ENCODE results near the gene DLL3. TPM values are rescaled to one million over a fixed set of nuclear protein-coding genes. Genes with fewer than 3 reads are reported as not detected.

DLL3 gene
- total and polyA plus RNA-seq, 9 of the 15 experiments (the other 6 are each of a cell fraction or from before 2014, with no cell fraction given), result 0.80 to 6.3 (median 1.2) TPM

DNA sequence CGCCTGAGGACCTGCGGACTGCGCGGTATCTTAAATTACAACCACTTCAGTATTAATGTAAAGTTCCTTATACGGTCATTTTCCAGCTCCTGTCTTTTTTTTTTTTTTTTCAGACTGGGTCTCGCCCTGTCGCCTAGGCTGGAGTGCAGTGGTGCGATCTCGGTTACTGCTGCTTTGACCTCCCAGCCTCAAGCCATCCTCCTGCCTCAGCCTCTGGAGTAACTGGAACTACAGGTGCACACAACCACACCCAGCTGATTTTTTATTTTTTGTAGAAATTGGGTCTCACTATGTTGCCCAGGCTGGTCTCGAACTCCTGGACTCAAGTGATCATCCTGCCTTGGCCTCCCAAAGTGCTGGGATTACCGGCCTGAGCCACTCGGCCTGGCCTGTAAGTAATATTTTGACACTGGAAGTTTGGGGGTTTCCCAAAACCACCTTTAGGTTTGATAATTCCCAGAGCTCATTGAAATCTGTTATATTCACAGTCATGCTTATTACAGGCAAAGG, 34.3 kb downstream of the DLL3 start:
- peak overlapping the region; percentile 51; the same call in 1 of the 2 replicates for H2AFZ ChIP-seq (ENCODE audit: low read depth, low read length)
- BruUV-seq (replicated peaks), result no TSS peak

More for the DNA sequence above, 34.3 kb downstream of the DLL3 start:
- Histone ChIP-seq H3K9me3 (replicated peaks; ENCODE audit: control insufficient read depth, insufficient read depth, low read depth, low read length) (no peaks in the 10 kb centered on the region), H3K9ac (ENCODE audit: insufficient read depth in 1 of 2, low read depth in 2 of 2, low read length in 2 of 2) (no peak overlapping the region), H4K20me1 (replicated peaks; ENCODE audit: control insufficient read depth, insufficient read depth, low read length) (no peaks in the 10 kb centered on the region), H3K9me1 (ENCODE audit: control insufficient read depth, insufficient read depth, low read length) (no peaks in the 10 kb centered on the region), H3K4me1 (replicated peaks in 1 of 2; ENCODE audit: control insufficient read depth in 2 of 2, insufficient read depth in 2 of 2, low read length in 2 of 2) (peaks cover 3 to 6% of the 10 kb centered on the region in 2 experiments; a peak in 2 of 5 replicates), H3K27me3 (ENCODE audit: control insufficient read depth in 2 of 2, insufficient read depth in 2 of 2, low read length in 2 of 2) (no peaks in the 10 kb centered on the region), H3K79me2 (ENCODE audit: control insufficient read depth, insufficient read depth, low read length) (peaks cover 16% of the 10 kb centered on the region), H3K27ac (ENCODE audit: extremely low read depth, low read depth, low read length) (no peak overlapping the region), H3K4me2 (ENCODE audit: insufficient read depth, low read length) (0 out of 2 replicates have a peak overlapping the region, but pooled peaks have one; percentile 96), H3K4me3 (peak overlapping the region; percentile 72; the same call in 1 of the 2 replicates), H3K36me3 (ENCODE audit: control insufficient read depth, insufficient read depth, low read length) (0 out of 3 replicates have a peak, but pooled peaks cover under 1% of the 10 kb centered on the region)
- ATAC-seq (no peak), DNase-seq (ENCODE audit: extremely low read depth in 1 of 4, low spot score in 3 of 4) (no peak), FAIRE-seq (no peak)
- TF ChIP-seq CHD1 (IDR thresholded peaks at IDR 0.05; ENCODE audit: low read length) (no peak), CC2D1A (IDR thresholded peaks at IDR 0.05) (peak; percentile 1; the same call in 1 of the 2 replicates), HMGN3 (IDR thresholded peaks at IDR 0.05; ENCODE audit: borderline replicate concordance, extremely low read depth, insufficient read length, low read depth, low read length) (no peak), FOXK2 (conservative IDR thresholded peaks at IDR 0.05 in 1 of 2, IDR thresholded peaks at IDR 0.05 in 1 of 2; ENCODE audit: low read depth in 2 of 2) (peak in 1 of 2 experiments; percentile 25; a peak in 1 of 4 replicates), ARNT (IDR thresholded peaks at IDR 0.05) (peak in 1 of 2 experiments; percentile 24; a peak in 1 of 4 replicates), YBX1 (IDR thresholded peaks at IDR 0.05) (no peak), EP300 (IDR thresholded peaks at IDR 0.05; ENCODE audit: low read length) (0 out of 2 replicates have a peak, but pooled peaks have one; percentile 2), ARID2 (IDR thresholded peaks at IDR 0.05) (0 out of 2 replicates have a peak, but pooled peaks have one; percentile 15)
- TF ChIP-seq, protein P1, sequence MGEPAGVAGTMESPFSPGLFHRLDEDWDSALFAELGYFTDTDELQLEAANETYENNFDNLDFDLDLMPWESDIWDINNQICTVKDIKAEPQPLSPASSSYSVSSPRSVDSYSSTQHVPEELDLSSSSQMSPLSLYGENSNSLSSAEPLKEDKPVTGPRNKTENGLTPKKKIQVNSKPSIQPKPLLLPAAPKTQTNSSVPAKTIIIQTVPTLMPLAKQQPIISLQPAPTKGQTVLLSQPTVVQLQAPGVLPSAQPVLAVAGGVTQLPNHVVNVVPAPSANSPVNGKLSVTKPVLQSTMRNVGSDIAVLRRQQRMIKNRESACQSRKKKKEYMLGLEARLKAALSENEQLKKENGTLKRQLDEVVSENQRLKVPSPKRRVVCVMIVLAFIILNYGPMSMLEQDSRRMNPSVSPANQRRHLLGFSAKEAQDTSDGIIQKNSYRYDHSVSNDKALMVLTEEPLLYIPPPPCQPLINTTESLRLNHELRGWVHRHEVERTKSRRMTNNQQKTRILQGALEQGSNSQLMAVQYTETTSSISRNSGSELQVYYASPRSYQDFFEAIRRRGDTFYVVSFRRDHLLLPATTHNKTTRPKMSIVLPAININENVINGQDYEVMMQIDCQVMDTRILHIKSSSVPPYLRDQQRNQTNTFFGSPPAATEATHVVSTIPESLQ (CRISPR knock-in tag; IDR thresholded peaks at IDR 0.05), result 0 out of 2 replicates have a peak, but pooled peaks have one; percentile 37
- TF ChIP-seq, protein P2, sequence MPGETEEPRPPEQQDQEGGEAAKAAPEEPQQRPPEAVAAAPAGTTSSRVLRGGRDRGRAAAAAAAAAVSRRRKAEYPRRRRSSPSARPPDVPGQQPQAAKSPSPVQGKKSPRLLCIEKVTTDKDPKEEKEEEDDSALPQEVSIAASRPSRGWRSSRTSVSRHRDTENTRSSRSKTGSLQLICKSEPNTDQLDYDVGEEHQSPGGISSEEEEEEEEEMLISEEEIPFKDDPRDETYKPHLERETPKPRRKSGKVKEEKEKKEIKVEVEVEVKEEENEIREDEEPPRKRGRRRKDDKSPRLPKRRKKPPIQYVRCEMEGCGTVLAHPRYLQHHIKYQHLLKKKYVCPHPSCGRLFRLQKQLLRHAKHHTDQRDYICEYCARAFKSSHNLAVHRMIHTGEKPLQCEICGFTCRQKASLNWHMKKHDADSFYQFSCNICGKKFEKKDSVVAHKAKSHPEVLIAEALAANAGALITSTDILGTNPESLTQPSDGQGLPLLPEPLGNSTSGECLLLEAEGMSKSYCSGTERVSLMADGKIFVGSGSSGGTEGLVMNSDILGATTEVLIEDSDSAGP (CRISPR knock-in tag; IDR thresholded peaks at IDR 0.05), result no peak
- TF ChIP-seq, protein P3, sequence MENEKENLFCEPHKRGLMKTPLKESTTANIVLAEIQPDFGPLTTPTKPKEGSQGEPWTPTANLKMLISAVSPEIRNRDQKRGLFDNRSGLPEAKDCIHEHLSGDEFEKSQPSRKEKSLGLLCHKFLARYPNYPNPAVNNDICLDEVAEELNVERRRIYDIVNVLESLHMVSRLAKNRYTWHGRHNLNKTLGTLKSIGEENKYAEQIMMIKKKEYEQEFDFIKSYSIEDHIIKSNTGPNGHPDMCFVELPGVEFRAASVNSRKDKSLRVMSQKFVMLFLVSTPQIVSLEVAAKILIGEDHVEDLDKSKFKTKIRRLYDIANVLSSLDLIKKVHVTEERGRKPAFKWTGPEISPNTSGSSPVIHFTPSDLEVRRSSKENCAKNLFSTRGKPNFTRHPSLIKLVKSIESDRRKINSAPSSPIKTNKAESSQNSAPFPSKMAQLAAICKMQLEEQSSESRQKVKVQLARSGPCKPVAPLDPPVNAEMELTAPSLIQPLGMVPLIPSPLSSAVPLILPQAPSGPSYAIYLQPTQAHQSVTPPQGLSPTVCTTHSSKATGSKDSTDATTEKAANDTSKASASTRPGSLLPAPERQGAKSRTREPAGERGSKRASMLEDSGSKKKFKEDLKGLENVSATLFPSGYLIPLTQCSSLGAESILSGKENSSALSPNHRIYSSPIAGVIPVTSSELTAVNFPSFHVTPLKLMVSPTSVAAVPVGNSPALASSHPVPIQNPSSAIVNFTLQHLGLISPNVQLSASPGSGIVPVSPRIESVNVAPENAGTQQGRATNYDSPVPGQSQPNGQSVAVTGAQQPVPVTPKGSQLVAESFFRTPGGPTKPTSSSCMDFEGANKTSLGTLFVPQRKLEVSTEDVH (IDR thresholded peaks at IDR 0.05; ENCODE audit: low read depth, partially characterized antibody), result peak; percentile 32
- intact Hi-C loops (cut with micrococcal nuclease) (loop anchor here (2.0 kb wide), 1 partner anchor 58 kb away; no protein-coding TSS in a partner anchor), in situ Hi-C loops (cut with MboI) (no loop called here)
- ChIA-PET POLR2A (interaction anchor here (0.6 to 1.9 kb wide), 5 partner anchors 26 to 1660 kb away, joined by 3 to 13 read pairs (median 3); partner anchors contain the start of gene RPS16), CTCF (ENCODE audit: low intra/inter-chr PET ratio) (interaction anchor here (1.7 to 2.1 kb wide), 2 partner anchors 35 to 59 kb away, joined by 11 to 12 read pairs; no protein-coding TSS in a partner anchor)
- 25% methylated on average over 9 of the region's 12 CpGs for WGBS (ENCODE audit: insufficient coverage, low coverage, missing lambda C conversion rate)

Measured in K562 (cell line).